COLO829 (cell line): ENCODE results near the gene ARL14EPL.
"Not testable (repeated sequence)": the region's sequence is repeated elsewhere in the genome, so short reads cannot be mapped to it uniquely, and the experiment has no call there.

Source experiments
- DNase-seq: peaks from one replicate; pipeline ENCODE4 v3.0.0; 2012; ENCODE audit warnings: low spot score

The ARL14EPL gene

DNA sequence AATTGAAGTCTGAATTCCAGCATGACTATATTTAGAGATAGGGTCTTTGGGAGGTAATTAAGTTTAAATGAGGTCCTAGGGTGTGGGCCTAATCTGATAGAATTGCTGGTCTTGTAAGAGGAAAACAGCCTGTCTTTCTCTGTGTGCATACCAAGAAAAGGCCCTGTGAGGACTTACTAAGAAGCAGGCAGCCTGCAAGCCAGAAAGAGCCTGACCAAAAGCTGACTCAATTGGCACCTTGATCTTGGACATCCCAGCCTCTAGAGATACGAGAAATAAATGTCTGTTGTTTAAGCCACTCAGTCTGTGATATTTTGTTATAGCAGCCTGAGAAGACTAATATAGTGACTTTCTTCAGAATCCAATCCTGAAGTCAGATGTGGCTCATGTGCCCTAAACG is 14.6 kb downstream of the ARL14EPL start:
- DNase-seq: no peak

DNA sequence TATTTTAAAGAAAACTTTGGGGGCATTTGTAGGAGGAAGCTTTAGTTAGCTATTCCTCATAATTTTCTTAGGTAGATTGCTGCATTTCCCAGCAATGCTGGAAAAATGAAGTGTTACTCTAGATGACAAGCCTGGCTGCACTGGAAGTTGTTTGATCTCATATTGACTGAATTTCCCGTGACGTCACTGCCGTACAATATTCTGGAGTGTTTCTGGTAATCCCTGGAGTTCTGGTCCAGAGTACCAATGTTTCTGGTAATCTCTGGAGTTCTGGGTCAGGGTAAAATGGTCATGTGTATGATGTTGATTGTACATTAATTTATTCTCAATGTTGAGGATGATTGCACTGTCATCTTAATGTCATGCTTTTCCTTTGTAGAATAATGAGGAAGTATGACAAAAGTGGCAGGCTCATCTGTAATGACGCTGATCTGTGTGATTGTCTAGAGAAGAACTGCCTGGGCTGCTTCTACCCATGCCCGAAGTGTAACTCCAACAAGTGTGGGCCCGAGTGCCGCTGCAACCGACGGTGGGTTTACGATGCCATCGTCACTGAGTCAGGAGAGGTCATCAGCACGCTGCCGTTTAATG is 26.2 kb downstream of the ARL14EPL start:
- no peak for DNase-seq

DNA sequence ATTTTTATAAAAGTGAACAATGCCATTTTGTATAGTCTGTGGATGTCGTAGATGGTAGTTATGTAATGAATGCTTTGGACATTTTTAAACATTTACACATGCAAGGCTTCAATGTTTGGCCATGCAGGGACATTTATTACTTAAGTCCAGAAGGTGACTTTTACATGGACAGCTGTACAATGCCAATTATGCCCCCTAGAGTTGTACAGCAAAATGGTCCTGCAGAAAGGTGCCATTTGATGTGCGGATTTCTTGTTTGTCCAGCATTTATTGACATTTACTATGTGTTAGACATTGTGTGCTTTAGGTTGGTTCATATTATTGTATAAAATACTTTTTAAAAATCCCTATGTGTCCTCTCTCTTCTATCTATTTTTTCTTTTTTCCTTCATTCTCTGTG is 30.1 kb downstream of the ARL14EPL start:
- DNase-seq: no peak

DNA sequence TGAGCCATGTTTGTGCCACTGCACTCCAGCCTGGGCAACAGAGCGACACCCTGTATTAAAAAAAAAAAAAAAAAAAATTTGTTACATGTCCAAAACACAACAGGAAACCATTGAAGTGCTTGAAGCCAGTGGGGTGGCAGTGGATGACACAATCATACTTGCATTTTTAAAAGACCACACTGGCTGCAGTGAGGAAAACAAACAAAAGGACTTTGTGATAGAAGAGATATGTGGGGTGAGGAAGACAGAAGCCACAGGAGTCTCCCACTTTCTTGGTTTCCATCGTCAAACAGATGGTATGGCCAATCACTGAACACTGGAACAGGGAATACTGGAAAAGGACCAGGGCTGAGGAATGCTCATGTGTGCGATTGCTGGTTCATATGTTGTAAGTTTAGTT is 31.7 kb downstream of the ARL14EPL start:
- no peak for DNase-seq

DNA sequence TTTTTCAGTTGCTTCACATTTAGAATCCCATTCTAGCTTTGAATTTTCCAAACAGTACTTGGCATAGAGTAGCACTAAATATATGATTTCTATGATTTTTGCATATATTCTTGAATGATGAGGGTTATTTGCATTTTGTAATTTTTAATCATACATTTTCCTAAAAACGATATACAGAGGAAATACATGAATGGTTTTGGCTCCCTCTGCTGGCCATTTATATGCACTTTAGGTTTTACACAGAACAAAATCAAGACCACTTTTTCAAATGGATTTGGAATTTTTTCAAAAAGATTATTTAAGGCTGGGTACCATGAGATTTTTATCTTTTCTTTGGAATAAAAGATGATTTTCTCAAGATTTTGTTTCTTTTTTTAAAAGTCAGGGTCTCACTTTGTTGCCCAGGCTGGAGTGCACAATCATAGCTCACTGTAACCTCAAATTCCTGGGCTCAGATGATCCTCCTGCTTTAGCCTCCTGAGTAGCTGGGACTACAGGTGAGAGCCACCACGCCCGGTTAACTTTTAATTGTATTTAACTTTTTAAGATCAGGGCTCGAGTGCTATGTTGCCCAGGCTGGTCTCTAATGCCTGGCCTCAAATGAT is 35.9 kb downstream of the ARL14EPL start:
- no peak for DNase-seq

DNA sequence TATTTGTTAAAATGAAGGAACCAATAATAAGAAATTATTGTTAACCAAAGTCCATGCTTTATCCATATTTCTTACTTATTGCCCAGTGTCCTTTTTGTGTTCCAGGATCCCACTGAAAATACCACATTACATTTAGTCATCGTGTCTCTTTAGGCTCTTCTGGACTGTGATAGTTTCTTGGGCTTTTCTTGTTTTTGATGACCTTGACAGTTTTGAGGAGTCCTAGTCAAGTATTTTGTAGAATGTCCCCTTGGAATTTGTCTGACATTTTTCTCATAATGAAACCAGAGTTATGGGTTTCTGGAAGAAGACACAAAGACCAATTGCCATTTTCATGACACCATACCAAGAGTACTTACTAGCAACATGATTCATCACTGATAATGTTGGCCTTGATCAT is 38.9 kb downstream of the ARL14EPL start:
- DNase-seq: no peak

DNA sequence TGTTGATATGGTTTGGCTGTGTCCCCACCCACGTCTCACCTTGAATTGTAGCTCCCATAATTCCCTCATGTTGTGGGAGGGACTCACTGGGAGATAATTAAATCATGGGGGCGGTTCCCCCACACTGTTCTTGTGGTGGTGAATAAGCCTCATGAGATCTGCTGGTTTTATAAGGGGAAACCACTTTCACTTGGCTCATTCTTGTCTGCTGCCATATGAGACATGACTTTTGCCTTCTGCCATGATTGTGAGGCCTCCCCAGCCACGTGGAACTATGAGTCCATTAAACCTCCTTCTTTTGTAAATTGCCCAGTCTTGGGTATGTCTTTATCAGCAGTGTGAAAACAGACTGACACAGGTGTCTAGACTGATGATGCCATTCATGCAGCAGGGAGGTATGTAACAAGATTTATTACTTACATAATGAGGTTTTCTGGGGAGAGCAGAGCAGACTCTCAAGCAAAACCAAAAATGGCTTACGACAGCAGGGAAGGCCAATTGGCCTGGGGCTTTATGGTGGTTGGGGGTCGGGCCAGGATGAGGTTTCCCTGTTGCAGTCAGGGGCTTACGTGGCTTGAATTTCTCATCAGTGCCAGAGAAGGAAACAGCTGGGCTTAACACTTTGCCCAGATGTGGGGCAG is 43.0 kb downstream of the ARL14EPL start:
- no peak for DNase-seq

DNA sequence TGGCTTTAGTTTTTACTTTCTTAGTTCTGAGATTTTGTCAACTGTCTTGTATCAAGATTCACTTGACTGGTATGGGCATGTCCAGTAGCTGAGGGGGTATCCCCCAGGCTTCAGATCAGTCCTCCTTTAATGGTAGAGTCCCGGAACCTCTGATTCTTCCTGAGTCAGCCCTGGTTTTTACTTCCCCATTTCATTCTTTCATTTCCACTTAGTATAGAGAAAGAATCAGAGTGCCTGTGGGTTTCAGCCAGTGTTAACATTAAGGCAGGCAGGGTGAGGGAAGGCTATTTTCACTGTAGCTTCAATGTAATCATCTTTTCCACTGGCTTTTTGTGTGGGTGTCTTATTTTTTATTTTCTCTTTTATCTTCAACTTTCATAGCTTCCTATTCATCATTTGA is 44.2 kb downstream of the ARL14EPL start:
- DNase-seq: no peak

DNA sequence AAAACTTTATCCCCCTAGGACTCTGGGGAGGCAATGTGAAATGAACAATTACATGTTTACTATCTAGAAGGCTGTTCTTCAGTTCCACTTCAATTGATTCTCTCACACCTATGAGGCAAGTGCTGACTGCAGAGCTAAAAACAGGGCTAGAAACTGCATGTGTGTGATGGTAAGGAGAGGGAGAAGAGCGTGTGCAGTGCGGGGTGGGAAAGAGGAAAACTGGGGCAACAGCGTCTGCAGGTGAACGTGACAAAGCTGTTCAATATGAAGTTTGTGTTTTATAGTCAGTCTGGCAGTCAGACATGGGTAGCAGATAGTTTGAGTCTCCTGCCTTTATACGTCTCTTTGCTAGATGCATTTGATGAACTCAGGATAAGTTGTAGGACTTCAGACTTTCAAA is 45.9 kb downstream of the ARL14EPL start:
- no peak for DNase-seq

DNA sequence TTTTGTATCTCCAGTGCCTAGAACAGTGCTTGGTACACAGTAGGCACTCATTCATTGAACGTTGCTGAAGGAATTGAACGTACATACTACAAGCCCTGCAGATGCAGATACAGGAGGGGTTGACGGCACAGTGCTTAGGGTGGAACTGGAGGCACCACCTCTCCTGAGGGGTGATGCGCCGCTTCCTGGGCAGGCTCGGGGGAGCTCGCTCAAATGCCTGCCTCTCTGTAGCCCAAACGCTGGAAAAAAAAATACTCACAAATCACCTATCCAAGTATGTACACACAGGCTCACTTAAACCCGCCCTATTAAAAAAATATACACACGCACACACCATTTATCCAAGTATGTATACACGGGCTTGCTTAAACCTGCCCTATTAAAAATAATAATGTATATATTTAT is 52.0 kb downstream of the ARL14EPL start:
- no peak for DNase-seq

DNA sequence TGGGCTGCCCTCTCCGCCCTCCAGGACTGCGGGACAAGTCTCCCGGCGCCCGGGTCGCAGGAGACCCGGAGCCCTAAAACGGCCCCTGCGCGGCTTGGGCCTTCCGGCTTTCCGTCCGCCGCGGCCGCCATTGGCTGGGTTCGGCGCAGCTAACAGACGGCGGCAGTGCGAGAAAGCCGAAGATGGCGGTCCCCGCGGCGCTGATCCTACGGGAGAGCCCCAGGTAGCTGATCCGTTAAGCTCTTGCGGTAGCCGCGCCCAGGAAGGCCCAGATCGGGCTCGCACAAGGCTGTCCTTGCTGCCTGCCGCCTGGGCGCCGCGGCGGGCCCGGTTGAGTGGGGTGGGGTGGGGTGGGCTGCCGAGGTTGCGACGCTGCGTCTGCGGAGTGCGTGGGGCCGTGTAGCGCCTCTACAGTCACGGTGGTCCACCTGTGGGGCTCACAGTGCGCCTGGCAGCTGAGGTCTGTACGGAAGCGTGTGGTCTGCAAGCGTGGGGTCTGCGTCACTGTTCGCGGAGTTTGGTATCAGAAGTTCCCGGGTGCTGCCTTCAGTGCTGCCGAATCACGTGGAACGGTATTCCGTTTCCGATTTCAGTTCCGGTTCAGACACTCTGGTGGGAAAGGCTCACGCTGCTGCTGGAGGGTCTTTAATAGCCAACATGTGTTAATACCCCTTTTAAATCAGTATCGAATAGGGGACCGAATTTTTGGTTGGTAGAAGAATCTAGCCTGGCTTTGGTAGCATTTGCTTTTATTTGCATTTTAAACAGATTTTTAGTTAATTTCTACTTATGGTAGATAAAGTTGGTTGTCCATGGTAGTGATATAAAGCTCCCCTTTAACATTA is 52.8 kb downstream of the ARL14EPL start, which contains the start of gene COMMD10:
Gene COMMD10, plus strand, starts transcription at position 155 of the 845 bp plus-strand sequence.
- peak; percentile 63 for DNase-seq

DNA sequence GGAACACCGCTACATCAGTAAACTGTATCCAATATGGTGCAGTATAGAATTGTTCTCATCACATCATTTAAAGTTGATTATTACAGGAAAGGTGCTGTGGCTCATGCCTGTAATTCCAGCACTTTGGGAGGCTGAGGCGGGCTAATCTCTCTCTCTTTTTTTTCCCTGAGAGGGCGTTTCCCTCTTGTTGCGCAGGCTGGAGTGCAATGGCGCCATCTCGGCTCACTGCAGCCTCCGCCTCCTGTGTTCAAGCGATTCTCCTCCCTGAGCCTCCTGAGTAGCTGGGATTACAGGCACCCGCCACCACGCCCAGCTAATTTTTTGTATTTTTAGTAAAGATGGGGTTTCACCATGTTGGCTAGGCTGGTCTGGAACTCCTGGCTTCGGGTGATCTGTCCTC is 54.0 kb downstream of the ARL14EPL start:
- not testable (repeated sequence) for DNase-seq

DNA sequence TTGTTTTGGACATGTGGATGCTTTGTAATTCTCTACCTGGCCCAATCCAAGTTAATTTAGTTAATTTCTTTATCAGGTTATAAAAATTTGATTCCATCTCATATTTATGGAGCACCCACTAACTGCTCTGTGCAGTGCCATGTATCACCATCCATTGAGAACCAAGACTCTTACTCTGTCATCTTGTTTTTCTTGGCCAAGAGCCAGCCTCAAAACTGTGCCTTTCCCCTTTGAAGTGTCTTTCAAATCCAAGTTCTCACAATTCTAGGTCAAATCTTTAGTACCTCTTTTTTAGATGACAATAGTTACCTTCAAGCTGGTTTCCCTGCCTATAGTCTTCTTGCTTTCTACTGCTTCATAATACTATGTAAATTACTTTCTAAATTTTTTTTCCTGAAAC is 55.8 kb downstream of the ARL14EPL start:
- DNase-seq: no peak

DNA sequence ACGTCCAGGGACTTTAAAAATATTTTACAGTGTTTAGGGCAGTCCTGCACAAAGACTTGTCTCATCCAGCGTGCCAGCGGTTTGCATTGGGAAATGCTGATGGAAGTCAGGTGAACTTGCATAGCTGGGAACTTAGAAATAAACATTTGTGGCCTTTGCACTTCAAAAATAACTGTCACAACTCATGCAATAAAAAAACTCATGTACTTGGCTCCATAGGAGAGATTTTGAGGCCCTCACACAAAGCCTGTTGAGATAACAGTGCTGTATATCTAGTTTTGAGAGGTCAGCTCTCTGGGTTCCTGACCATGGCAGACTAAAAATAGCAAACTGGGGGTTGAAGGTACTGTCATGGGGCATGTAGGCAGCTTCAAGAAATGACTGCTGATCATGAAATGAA is 58.0 kb downstream of the ARL14EPL start:
- DNase-seq: no peak

DNA sequence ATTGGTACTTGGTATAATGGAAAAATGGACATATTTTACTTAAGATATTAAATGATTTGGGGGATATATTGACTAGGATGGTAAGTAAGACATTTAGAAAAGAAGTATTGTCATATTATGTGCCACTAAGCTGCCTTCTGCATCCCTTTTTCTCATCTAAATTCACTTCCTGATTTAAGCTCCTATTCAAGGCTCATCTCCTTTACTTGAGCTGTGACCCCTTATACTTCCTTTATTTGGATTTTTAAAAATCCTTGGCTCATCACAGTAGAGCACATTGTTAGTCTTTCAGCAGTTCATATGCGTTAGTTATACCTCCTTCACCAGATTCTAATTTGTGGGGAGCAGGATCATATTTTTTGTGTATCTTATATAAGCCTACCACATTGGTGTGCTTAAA is 59.1 kb downstream of the ARL14EPL start:
- no peak for DNase-seq

DNA sequence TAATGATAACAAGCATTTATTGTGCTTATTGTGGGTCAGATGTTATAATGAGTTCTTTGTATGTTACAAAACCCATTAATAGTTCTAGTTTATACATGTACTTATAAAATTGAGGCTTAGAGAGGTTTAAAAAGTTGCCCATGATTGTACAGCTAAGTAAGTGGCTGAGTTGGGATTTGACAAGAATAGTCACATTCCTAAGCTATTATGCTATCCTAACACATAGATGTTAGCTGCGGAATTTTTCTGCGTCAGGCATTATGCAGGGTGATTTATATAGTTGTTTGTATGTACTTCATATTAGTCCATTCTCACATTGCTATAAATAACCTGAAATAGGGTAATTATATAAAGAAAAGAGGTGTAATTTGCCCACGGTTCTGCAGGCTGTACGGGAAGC is 65.0 kb downstream of the ARL14EPL start:
- DNase-seq: no peak

DNA sequence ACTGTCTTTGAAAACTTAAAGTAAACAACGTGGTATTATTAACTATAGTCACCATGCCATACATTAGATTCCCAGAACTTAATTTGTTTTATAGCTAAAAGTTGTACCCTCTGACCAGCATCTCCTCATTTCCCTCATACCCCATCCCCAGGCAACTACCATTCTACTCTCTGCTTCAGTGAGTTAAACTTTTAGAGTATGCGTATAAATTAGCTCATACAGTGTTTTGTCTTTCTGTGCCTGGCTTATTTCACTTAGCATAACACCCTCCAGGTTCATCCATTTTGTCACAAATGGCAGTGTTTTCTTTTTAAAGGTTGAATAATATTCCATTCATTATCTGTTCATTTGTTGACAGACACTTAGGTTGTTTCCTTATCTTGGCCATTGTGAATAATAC is 66.7 kb downstream of the ARL14EPL start:
- no peak for DNase-seq

DNA sequence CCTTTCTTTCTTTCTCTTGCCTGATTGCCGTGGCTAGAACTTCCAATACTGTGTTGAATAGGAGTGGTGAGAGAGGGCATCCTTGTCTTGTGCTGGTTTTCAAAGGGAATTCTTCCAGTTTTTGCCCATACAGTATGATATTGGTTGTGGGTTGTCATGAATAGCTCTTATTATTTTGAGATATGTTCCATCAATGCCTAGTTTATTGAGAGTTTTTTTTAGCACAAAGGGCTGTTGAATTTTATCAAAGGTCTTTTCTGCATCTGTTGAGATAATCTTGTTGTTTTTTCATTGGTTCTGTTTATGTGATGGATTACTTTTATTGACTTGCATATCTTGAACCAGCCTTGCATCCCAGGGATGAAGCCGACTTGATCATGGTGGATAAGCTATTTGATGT is 72.7 kb downstream of the ARL14EPL start:
- DNase-seq: not testable (repeated sequence)
